ENCODE measurements around the gene AUTS2. TPM values are rescaled to one million over a fixed set of nuclear protein-coding genes. Genes with fewer than 3 reads are reported as not detected.

Gene AUTS2
- total and polyA plus RNA-seq, 4 experiments from 2014 or later: 3.4 to 35.2 (median 25.5) TPM

DNA sequence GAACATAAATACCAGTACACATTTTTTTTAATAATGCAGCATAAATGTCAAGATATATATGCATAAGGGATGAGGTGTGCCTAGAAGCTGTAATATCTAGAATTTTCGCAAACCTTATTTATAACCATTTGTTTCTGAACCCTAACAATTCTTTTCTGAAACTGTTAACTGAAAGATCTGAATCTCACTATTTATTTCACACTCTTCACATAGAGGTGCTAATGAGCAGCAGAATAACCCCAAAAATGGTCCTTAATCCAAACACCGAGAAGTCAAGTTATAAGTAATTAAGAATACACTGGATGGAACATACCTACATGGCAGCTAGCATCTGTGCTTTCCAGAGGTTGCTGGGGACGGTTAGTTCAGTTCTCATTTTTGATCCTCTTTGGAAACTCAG, 742.0 kb downstream of the AUTS2 start:
- H3K9me3 ChIP-seq (ENCODE audit: control insufficient read depth in 1 of 2, low read length in 2 of 2): no peaks in the 10 kb centered on the region
- H3K4me3 ChIP-seq (ENCODE audit: low read length in 2 of 2): no peak overlapping the region
- Mint-ChIP-seq H3K9me3 (peaks cover 0 to 2% (median 0%) of the 10 kb centered on the region in 8 donors), H3K4me3 (no peak overlapping the region), H3K27ac (no peak overlapping the region), H3K36me3 (no peaks in the 10 kb centered on the region), H3K27me3 (no peaks in the 10 kb centered on the region), H3K4me1 (peaks cover under 1 to 5% (median 4%) of the 10 kb centered on the region in 4 donors)
- ChIA-PET POLR2A (ENCODE audit: partially characterized antibody) (interaction anchor here (1.0 kb wide), 1 partner anchor 14 kb away, joined by 3 read pairs; no protein-coding TSS in a partner anchor), CTCF (ENCODE audit: partially characterized antibody) (no interaction called here)
- no peak overlapping the region for H3K27ac ChIP-seq (ENCODE audit: low read depth, low read length)
- H3K36me3 ChIP-seq (ENCODE audit: insufficient read depth, low read length): no peaks in the 10 kb centered on the region
- peaks cover 6% of the 10 kb centered on the region for H3K4me1 ChIP-seq (ENCODE audit: insufficient read depth, low read length)
- DNase-seq: no peak
- no peaks in the 10 kb centered on the region for H3K27me3 ChIP-seq (ENCODE audit: insufficient read depth, low read length)
- intact Hi-C loops (cut with micrococcal nuclease): no loop called here

DNA sequence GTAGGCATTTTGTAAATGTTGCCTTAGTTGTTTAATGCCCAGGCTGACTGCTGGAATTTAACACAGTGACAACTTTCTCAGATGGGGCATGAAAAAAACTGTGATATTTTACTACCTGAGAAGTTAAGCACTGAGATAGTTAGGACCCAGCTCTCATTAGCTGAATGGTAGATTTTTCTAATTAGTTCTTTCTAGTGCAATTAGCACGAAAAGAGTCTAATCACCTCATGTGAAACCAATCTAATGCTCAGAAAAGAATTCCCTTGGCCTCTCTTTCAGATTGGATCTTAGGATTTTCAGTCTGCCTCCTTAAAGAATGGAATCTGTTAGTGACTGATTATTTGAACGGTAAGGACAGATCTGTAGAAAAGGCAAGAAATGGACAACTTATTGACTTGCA, 743.2 kb downstream of the AUTS2 start:
- no peak overlapping the region for H3K4me3 Mint-ChIP-seq
- Histone ChIP-seq H3K4me1 (ENCODE audit: insufficient read depth, low read length) (no peaks in the 10 kb centered on the region), H3K4me3 (ENCODE audit: low read length in 2 of 2) (no peak overlapping the region), H3K27me3 (ENCODE audit: insufficient read depth, low read length) (no peaks in the 10 kb centered on the region), H3K36me3 (ENCODE audit: insufficient read depth, low read length) (no peaks in the 10 kb centered on the region), H3K9me3 (ENCODE audit: control insufficient read depth in 1 of 2, low read length in 2 of 2) (no peaks in the 10 kb centered on the region), H3K27ac (ENCODE audit: low read depth, low read length) (no peak overlapping the region)
- intact Hi-C loops (cut with micrococcal nuclease): no loop called here
- no peak for DNase-seq
- ChIA-PET CTCF (ENCODE audit: partially characterized antibody) (no interaction called here), POLR2A (ENCODE audit: partially characterized antibody) (no interaction called here)
- no peaks in the 10 kb centered on the region for H3K36me3 Mint-ChIP-seq
- no peak overlapping the region for H3K27ac Mint-ChIP-seq
- H3K9me3 Mint-ChIP-seq: peaks cover 0 to 4% (median 0%) of the 10 kb centered on the region in 8 donors
- H3K27me3 Mint-ChIP-seq: no peaks in the 10 kb centered on the region
- H3K4me1 Mint-ChIP-seq: peaks cover under 1 to 3% (median 3%) of the 10 kb centered on the region in 4 donors

GRCh38 chr7:70343519-70343918, 745.2 kb downstream of the AUTS2 start:
- intact Hi-C loops (cut with micrococcal nuclease): no loop called here
- POLR2A ChIA-PET (ENCODE audit: partially characterized antibody): no interaction called here
- DNase-seq: no peak
- H3K4me3 ChIP-seq (ENCODE audit: low read length in 2 of 2): no peak overlapping the region
- Mint-ChIP-seq H3K27ac (no peak overlapping the region), H3K4me1 (peaks cover 5 to 16% (median 11%) of the 10 kb centered on the region in 4 donors), H3K36me3 (no peaks in the 10 kb centered on the region), H3K4me3 (no peak overlapping the region), H3K9me3 (peaks cover 0 to 4% (median 0%) of the 10 kb centered on the region in 8 donors), H3K27me3 (no peaks in the 10 kb centered on the region)
- H3K4me1 ChIP-seq (ENCODE audit: insufficient read depth, low read length): peaks cover 11% of the 10 kb centered on the region
- H3K36me3 ChIP-seq (ENCODE audit: insufficient read depth, low read length): no peaks in the 10 kb centered on the region
- CTCF ChIA-PET (ENCODE audit: partially characterized antibody): no interaction called here
- H3K27me3 ChIP-seq (ENCODE audit: insufficient read depth, low read length): no peaks in the 10 kb centered on the region
- H3K9me3 ChIP-seq (ENCODE audit: control insufficient read depth in 1 of 2, low read length in 2 of 2): no peaks in the 10 kb centered on the region
- H3K27ac ChIP-seq (ENCODE audit: low read depth, low read length): no peak overlapping the region

- Mint-ChIP-seq H3K36me3 (no peaks in the 10 kb centered on the region), H3K27me3 (no peaks in the 10 kb centered on the region), H3K4me3 (no peak overlapping the region), H3K4me1 (peaks cover 5 to 16% (median 11%) of the 10 kb centered on the region in 4 donors), H3K9me3 (peaks cover 0 to 4% (median 0%) of the 10 kb centered on the region in 8 donors), H3K27ac (no peak overlapping the region)
- H3K27me3 ChIP-seq (ENCODE audit: insufficient read depth, low read length): no peaks in the 10 kb centered on the region
- no peak overlapping the region for H3K4me3 ChIP-seq (ENCODE audit: low read length in 2 of 2)
- no peaks in the 10 kb centered on the region for H3K9me3 ChIP-seq (ENCODE audit: control insufficient read depth in 1 of 2, low read length in 2 of 2)
- CTCF ChIA-PET (ENCODE audit: partially characterized antibody): no interaction called here
- POLR2A ChIA-PET (ENCODE audit: partially characterized antibody): no interaction called here
- no peaks in the 10 kb centered on the region for H3K36me3 ChIP-seq (ENCODE audit: insufficient read depth, low read length)
- peaks cover 11% of the 10 kb centered on the region for H3K4me1 ChIP-seq (ENCODE audit: insufficient read depth, low read length)
- intact Hi-C loops (cut with micrococcal nuclease): no loop called here
- DNase-seq: no peak
- no peak overlapping the region for H3K27ac ChIP-seq (ENCODE audit: low read depth, low read length)
Observed at GRCh38 chr7:70344726-70345125, 746.5 kb downstream of the AUTS2 start.

DNA sequence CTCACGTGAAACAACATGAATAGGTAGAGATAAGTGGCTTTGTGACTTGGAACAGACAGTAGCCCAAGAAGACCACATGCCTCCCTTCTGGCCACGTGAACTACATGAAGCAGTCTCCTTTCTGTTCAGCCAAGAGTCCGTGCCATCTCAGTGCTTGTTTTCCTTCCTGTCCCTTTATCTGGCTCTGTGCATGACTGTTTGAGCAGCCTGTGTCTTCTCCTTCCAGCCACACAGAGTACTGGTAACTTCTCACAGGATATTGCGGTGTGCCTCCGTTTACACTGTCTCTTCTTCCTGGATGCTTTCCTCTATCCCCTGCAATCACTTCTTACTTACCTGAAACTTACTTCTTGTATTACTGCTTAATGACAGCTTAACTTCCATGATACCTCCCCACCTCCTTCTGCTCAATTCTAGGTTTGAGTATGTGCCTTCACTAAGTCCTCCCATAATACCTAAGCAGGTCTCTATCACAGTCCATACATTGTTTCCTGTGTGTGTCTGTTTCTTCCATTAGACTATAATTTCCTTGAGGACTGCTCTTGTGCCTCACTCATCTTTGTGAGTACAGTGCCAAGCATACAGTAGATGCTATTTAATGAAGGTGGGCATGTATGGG, 748.7 kb downstream of the AUTS2 start:
- Histone ChIP-seq H3K4me1 (ENCODE audit: insufficient read depth, low read length) (peaks cover 11% of the 10 kb centered on the region), H3K36me3 (ENCODE audit: insufficient read depth, low read length) (no peaks in the 10 kb centered on the region), H3K4me3 (ENCODE audit: low read length in 2 of 2) (no peak overlapping the region), H3K9me3 (ENCODE audit: control insufficient read depth in 1 of 2, low read length in 2 of 2) (no peaks in the 10 kb centered on the region), H3K27me3 (ENCODE audit: insufficient read depth, low read length) (no peaks in the 10 kb centered on the region), H3K27ac (ENCODE audit: low read depth, low read length) (no peak overlapping the region)
- Mint-ChIP-seq H3K27ac (peak overlapping the region in 6 of 7 donors; percentile 2 to 73 (median 12)), H3K4me3 (peak overlapping the region in 6 of 8 donors; percentile 1 to 59 (median 17)), H3K9me3 (peaks cover 0 to 7% (median 2%) of the 10 kb centered on the region in 8 donors), H3K4me1 (peaks cover 5 to 16% (median 11%) of the 10 kb centered on the region in 4 donors), H3K27me3 (no peaks in the 10 kb centered on the region), H3K36me3 (no peaks in the 10 kb centered on the region)
- peak in 1 of 5 donors; percentile 8 for DNase-seq
- intact Hi-C loops (cut with micrococcal nuclease): no loop called here
- CTCF ChIA-PET (ENCODE audit: partially characterized antibody): interaction anchor here (1.4 kb wide), 1 partner anchor 351 kb away, joined by 5 read pairs; no protein-coding TSS in a partner anchor
- POLR2A ChIA-PET (ENCODE audit: partially characterized antibody): interaction anchor here (0.9 kb wide), 1 partner anchor 39 kb away, joined by 3 read pairs; no protein-coding TSS in a partner anchor

DNA sequence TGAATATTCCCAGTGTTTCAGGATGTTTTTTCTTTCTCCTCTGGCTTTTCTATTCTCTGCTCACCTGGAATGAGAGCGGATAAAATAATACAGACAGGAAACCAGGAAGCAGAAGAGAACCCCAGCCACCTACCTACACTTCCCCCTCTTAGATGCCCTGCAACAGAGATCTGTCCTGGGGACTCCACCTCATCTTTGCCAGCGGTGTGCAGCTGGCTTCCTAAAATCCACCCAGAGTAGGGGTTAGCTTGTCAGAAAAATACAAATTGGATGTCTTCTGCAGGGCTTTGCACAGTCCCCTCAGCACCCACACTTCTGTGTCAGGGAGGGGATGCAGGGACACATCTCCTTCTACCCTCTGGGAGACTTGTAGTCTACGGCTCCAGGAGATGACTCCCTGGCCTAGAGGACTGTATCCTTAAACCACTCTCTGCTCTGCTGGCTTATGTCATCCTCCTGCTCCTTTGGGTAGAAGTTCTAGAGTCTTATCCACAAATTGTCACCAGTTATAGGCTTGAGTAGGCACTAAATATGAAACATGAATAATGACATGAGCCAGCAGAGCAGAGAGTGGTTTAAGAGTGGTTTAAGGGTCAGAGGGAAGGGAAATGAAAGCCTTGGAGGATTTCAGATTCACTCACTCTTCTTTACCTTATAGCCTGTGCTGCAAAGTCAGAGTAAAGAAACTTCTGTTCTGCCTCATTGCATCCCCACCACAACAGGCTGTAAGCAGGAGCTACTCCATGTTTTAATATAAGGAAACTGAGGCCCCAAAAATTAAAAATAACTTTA, 749.4 kb downstream of the AUTS2 start:
- no peaks in the 10 kb centered on the region for H3K9me3 ChIP-seq (ENCODE audit: control insufficient read depth in 1 of 2, low read length in 2 of 2)

DNA sequence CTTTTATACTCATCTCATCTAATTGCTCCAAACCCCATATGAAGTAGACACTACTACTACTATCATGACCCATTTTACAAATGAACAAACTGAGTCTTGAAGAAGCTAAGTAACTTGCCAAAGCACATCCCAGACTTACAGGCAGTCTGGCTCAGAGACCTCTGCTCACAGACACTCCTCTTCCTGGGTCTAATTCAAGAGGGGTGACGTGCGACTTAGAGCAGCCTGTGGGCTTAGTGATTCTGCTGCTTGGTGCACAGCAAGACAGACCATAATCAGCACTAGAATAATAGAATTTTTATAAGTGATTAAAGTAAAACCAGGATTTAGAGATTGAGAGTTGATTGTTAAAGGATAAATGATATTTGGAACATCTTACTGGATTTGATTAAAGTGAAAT, 750.8 kb downstream of the AUTS2 start:
- H3K4me3 Mint-ChIP-seq: no peak overlapping the region

More for the DNA sequence above, 749.4 kb downstream of the AUTS2 start:
- no peak for DNase-seq
- Histone ChIP-seq H3K27ac (ENCODE audit: low read depth, low read length) (no peak overlapping the region), H3K27me3 (ENCODE audit: insufficient read depth, low read length) (no peaks in the 10 kb centered on the region), H3K36me3 (ENCODE audit: insufficient read depth, low read length) (no peaks in the 10 kb centered on the region), H3K4me3 (ENCODE audit: low read length in 2 of 2) (no peak overlapping the region), H3K4me1 (ENCODE audit: insufficient read depth, low read length) (peaks cover 11% of the 10 kb centered on the region)
- intact Hi-C loops (cut with micrococcal nuclease): no loop called here
- POLR2A ChIA-PET (ENCODE audit: partially characterized antibody): no interaction called here
- Mint-ChIP-seq H3K36me3 (no peaks in the 10 kb centered on the region), H3K27ac (peak overlapping the region in 2 of 7 donors; percentile 34 to 86), H3K4me3 (peak overlapping the region in 3 of 8 donors; percentile 14 to 59 (median 21)), H3K9me3 (peaks cover 0 to 7% (median 1%) of the 10 kb centered on the region in 8 donors), H3K4me1 (peaks cover 5 to 16% (median 11%) of the 10 kb centered on the region in 4 donors), H3K27me3 (no peaks in the 10 kb centered on the region)
- CTCF ChIA-PET (ENCODE audit: partially characterized antibody): interaction anchor here (1.4 kb wide), 1 partner anchor 350 kb away, joined by 5 read pairs; no protein-coding TSS in a partner anchor

More for the DNA sequence above, 750.8 kb downstream of the AUTS2 start:
- Histone ChIP-seq H3K4me3 (ENCODE audit: low read length in 2 of 2) (no peak overlapping the region), H3K27me3 (ENCODE audit: insufficient read depth, low read length) (no peaks in the 10 kb centered on the region), H3K9me3 (ENCODE audit: control insufficient read depth in 1 of 2, low read length in 2 of 2) (no peaks in the 10 kb centered on the region), H3K4me1 (ENCODE audit: insufficient read depth, low read length) (peaks cover 13% of the 10 kb centered on the region), H3K27ac (ENCODE audit: low read depth, low read length) (no peak overlapping the region), H3K36me3 (ENCODE audit: insufficient read depth, low read length) (no peaks in the 10 kb centered on the region)
- Mint-ChIP-seq H3K9me3 (peaks cover 0 to 7% (median under 1%) of the 10 kb centered on the region in 8 donors), H3K36me3 (no peaks in the 10 kb centered on the region), H3K4me1 (peaks cover 6 to 23% (median 11%) of the 10 kb centered on the region in 4 donors), H3K27me3 (no peaks in the 10 kb centered on the region), H3K27ac (no peak overlapping the region)
- no peak for DNase-seq
- CTCF ChIA-PET (ENCODE audit: partially characterized antibody): no interaction called here
- intact Hi-C loops (cut with micrococcal nuclease): no loop called here
- POLR2A ChIA-PET (ENCODE audit: partially characterized antibody): no interaction called here

All from CD4-positive, alpha-beta memory T cell (primary cell).